HG03025 (cell line): ENCODE data around the gene GTF3C2.
"Not testable (repeated sequence)": the region's sequence is repeated elsewhere in the genome, so short reads cannot be mapped to it uniquely, and the experiment has no call there.

Experiments
- ATAC-seq: cut with Tn5 transposase; IDR thresholded peaks from one replicate; pipeline ENCODE4 v1.9.1; 2021; ENCODE audit warnings: mild to moderate bottlenecking, moderate library complexity; ENCODE audit not compliant: unreplicated experiment, low FRiP score

Gene GTF3C2

GRCh38 chr2:27372937-27373336 is 16.4 kb upstream of the GTF3C2 start:
- ATAC-seq = no peak

- ATAC-seq = peak; percentile 27
These were observed 14.5 kb upstream of the GTF3C2 start for GRCh38 chr2:27370816-27371620.

- ATAC-seq = peak; percentile 84
These were observed 13.7 kb upstream of the GTF3C2 start, which contains the start of the genes EIF2B4 and SNX17 for GRCh38 chr2:27370026-27370815. Gene EIF2B4, minus strand, starts transcription at chr2:27370338. Its CDS starts 24 bp downstream, at chr2:27370314. Gene SNX17, plus strand, starts transcription at chr2:27370616. Its CDS starts 128 bp downstream, at chr2:27370744.

- ATAC-seq = peak; percentile 21
These were observed 13.0 kb upstream of the GTF3C2 start for GRCh38 chr2:27369471-27370025.

GRCh38 chr2:27363933-27364332 is 7.4 kb upstream of the GTF3C2 start:
- ATAC-seq = no peak

GRCh38 chr2:27362678-27363420 is 6.3 kb upstream of the GTF3C2 start:
- ATAC-seq = no peak

- ATAC-seq = peak; percentile 29
These were observed 545 bp downstream of the GTF3C2 start for GRCh38 chr2:27356056-27356381.

GRCh38 chr2:27354597-27354927 is 2.0 kb downstream of the GTF3C2 start:
- no peak for ATAC-seq

GRCh38 chr2:27353762-27354596 is 2.6 kb downstream of the GTF3C2 start:
- no peak for ATAC-seq

GRCh38 chr2:27353386-27353761 is 3.2 kb downstream of the GTF3C2 start:
- ATAC-seq = not testable (repeated sequence)

- no peak for ATAC-seq
These were observed 4.6 kb downstream of the GTF3C2 start for GRCh38 chr2:27351802-27352598.

GRCh38 chr2:27350106-27350693 is 6.4 kb downstream of the GTF3C2 start:
- ATAC-seq = no peak

GRCh38 chr2:27347641-27348040 is 8.9 kb downstream of the GTF3C2 start:
- no peak for ATAC-seq

GRCh38 chr2:27336173-27336572 is 20.4 kb downstream of the GTF3C2 start:
- no peak for ATAC-seq

- ATAC-seq = no peak
These were observed 21.3 kb downstream of the GTF3C2 start for GRCh38 chr2:27335311-27335710.

GRCh38 chr2:27324720-27325119 is 31.8 kb downstream of the GTF3C2 start:
- no peak for ATAC-seq

GRCh38 chr2:27323596-27324285 is 32.8 kb downstream of the GTF3C2 start:
- no peak for ATAC-seq
